Suppressor macrophage (primary cell): Measurements from ENCODE around the gene RAB40C.

Experiments used
- DNase-seq, 4 experiments: peaks; one replicate each; pipeline ENCODE4 v3.0.0-alpha.2; 2020 to 2022

Gene RAB40C

GRCh38 chr16:575354-576196, 14.3 kb upstream of the RAB40C start:
- no peak for DNase-seq

GRCh38 chr16:576197-576822, 13.6 kb upstream of the RAB40C start:
- DNase-seq: no peak

GRCh38 chr16:576823-577201, 13.1 kb upstream of the RAB40C start:
- no peak for DNase-seq

- DNase-seq: no peak
These were observed 12.1 kb upstream of the RAB40C start for GRCh38 chr16:577796-578195.

GRCh38 chr16:578232-578869, 11.5 kb upstream of the RAB40C start:
- no peak for DNase-seq

GRCh38 chr16:578870-579405, 10.9 kb upstream of the RAB40C start:
- peak; percentile 80 to 94 (median 88) for DNase-seq

- no peak for DNase-seq
These were observed 9.5 kb upstream of the RAB40C start for GRCh38 chr16:580141-580945.

GRCh38 chr16:580946-581498, 8.8 kb upstream of the RAB40C start:
- DNase-seq: no peak

- DNase-seq: no peak
These were observed 7.7 kb upstream of the RAB40C start for GRCh38 chr16:582218-582613.

GRCh38 chr16:582614-583331, 7.1 kb upstream of the RAB40C start:
- no peak for DNase-seq

- no peak for DNase-seq
These were observed 6.4 kb upstream of the RAB40C start for GRCh38 chr16:583470-583814.

GRCh38 chr16:583815-584591, 5.9 kb upstream of the RAB40C start:
- DNase-seq: no peak

GRCh38 chr16:585351-585750, 4.5 kb upstream of the RAB40C start:
- DNase-seq: no peak

- DNase-seq: no peak
These were observed 3.7 kb upstream of the RAB40C start for GRCh38 chr16:586047-586644.

GRCh38 chr16:586645-587590, 2.9 kb upstream of the RAB40C start:
- DNase-seq: no peak

GRCh38 chr16:588639-588888, 1.3 kb upstream of the RAB40C start:
- no peak for DNase-seq

- peak; percentile 97 to 98 (median 98) for DNase-seq
These were observed 793 bp upstream of the RAB40C start for GRCh38 chr16:588889-589657.

GRCh38 chr16:590188-590814, 435 bp downstream of the RAB40C start:
- peak; percentile 37 to 71 (median 48) for DNase-seq
